Glutamatergic neuron (in vitro differentiated cells): Measurements from ENCODE around the gene RBMX. TPM values are rescaled to one million over a fixed set of nuclear protein-coding genes. Genes with fewer than 3 reads are reported as not detected.

Experiments
- DNase-seq: peaks from one replicate; pipeline ENCODE4 v3.0.0; 2022
- H3K27ac Mint-ChIP-seq: one replicate; pipeline ENCODE4 v1.8.0; 2020; ENCODE audit warnings: mild to moderate bottlenecking, mixed read lengths, inconsistent platforms; ENCODE audit not compliant: unreplicated experiment
- H3K27me3 Mint-ChIP-seq: one replicate; pipeline ENCODE4 v1.8.0; 2020; ENCODE audit warnings: mild to moderate bottlenecking, moderate library complexity, mixed read lengths, inconsistent platforms; ENCODE audit not compliant: unreplicated experiment
- H3K36me3 Mint-ChIP-seq: one replicate; pipeline ENCODE4 v1.8.0; 2020; ENCODE audit warnings: mild to moderate bottlenecking, mixed read lengths, inconsistent platforms; ENCODE audit not compliant: unreplicated experiment
- H3K4me1 Mint-ChIP-seq: one replicate; pipeline ENCODE4 v1.8.0; 2020; ENCODE audit warnings: mild to moderate bottlenecking, low read depth, mixed read lengths, inconsistent platforms; ENCODE audit not compliant: unreplicated experiment
- H3K4me3 Mint-ChIP-seq: one replicate; pipeline ENCODE4 v1.8.0; 2020; ENCODE audit warnings: mild to moderate bottlenecking, mixed read lengths, inconsistent platforms; ENCODE audit not compliant: unreplicated experiment
- H3K9me3 Mint-ChIP-seq: one replicate; pipeline ENCODE4 v1.8.0; 2020; ENCODE audit warnings: mild to moderate bottlenecking, moderate library complexity, mixed read lengths, inconsistent platforms; ENCODE audit not compliant: unreplicated experiment
- CTCF ChIP-seq: fragments of 200-600 bp; sonication (generic); IDR thresholded peaks from one replicate; pipeline ENCODE4 v1.5.0; 2021; ENCODE audit not compliant: partially characterized antibody, unreplicated experiment
- total RNA-seq: library from RNA; stranded (reverse); fragmentation: NEBNext Ultra II Directional; extraction: Animal tissue kit (Norgen Biotek cat#: 25700); gene quantifications from one replicate; pipeline ENCODE4 v1.2.1, GENCODE V29; 2021; ENCODE audit not compliant: unreplicated experiment

RBMX gene
- total RNA-seq, 1 donor from 2014 or later, result 246 TPM

DNA sequence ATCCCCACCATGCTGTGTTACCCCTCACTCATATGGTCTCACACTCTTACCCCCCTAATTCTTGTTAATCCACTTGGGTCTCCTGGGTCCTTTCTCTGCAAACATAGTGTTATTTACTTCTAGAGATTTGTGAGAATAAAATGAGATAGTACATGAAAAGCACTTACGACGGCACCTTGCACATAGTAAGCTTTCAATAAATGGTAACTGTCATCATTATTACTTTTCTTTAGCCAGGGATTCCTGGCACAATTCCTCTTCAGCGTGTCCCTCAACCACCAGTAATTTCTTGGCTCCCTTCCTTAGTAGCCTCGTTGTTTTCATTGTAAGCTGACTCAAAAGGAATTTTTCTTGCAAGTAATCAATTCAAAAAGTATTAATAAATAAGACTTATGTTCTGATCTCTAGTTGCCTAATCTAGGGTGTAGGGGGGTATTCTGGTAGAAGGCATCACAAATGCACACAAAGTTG is 30.1 kb upstream of the RBMX start:
- Mint-ChIP-seq H3K9me3 (peaks cover 4% of the 10 kb centered on the region), H3K27ac (peak overlapping the region; percentile 89), H3K4me3 (peak overlapping the region; percentile 93), H3K36me3 (no peaks in the 10 kb centered on the region), H3K27me3 (peaks cover 4% of the 10 kb centered on the region), H3K4me1 (no peaks in the 10 kb centered on the region)
- no peak for DNase-seq
- no peak for TF ChIP-seq CTCF

GRCh38 chrX:136909706-136910564 is 29.4 kb upstream of the RBMX start:
- H3K9me3 Mint-ChIP-seq, result peaks cover 4% of the 10 kb centered on the region
- DNase-seq, result peak; percentile 64
- H3K27ac Mint-ChIP-seq, result peak overlapping the region; percentile 89
- H3K27me3 Mint-ChIP-seq, result peaks cover 4% of the 10 kb centered on the region
- H3K4me3 Mint-ChIP-seq, result peak overlapping the region; percentile 93
- no peaks in the 10 kb centered on the region for H3K36me3 Mint-ChIP-seq
- no peaks in the 10 kb centered on the region for H3K4me1 Mint-ChIP-seq
- TF ChIP-seq CTCF, result no peak

DNA sequence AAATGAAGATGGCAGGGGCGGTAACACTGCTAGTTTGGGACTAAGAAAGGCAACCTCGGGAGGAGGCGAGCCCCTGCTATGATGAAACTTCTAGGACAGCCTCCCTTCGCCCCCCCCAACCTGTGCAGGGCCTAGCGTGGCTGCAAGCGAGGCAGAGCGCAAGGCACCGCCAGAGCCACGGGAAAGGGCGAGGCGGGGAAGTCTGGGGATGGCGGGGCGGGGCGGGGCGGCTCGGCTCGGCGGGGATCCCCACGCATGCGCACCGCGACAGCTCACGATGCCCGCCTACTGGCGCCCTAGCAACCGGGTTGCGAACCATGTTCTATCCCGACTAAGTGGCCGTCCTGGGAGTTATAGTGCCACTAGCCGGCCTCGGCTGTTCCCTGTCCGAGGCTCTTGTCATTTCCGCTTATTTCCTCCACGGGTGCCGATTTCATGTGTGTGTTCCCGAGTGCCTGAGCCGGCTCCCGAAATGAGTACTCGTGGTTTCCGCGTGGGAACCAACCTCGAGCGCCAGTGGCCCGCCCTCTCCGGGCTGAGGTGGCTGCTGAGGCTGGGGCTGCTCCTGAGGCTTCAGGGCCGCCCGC is 28.7 kb upstream of the RBMX start:
- Mint-ChIP-seq H3K27ac (peak overlapping the region; percentile 89), H3K9me3 (peaks cover 4% of the 10 kb centered on the region), H3K36me3 (no peaks in the 10 kb centered on the region), H3K27me3 (peaks cover 4% of the 10 kb centered on the region), H3K4me1 (no peaks in the 10 kb centered on the region), H3K4me3 (peak overlapping the region; percentile 93)
- TF ChIP-seq CTCF, result no peak
- DNase-seq, result peak; percentile 78

- Mint-ChIP-seq H3K4me3 (no peak overlapping the region), H3K27me3 (peaks cover 4% of the 10 kb centered on the region), H3K36me3 (no peaks in the 10 kb centered on the region), H3K4me1 (no peaks in the 10 kb centered on the region), H3K27ac (no peak overlapping the region), H3K9me3 (peaks cover 4% of the 10 kb centered on the region)
- TF ChIP-seq CTCF, result no peak
- no peak for DNase-seq
These were observed 27.1 kb upstream of the RBMX start for GRCh38 chrX:136907621-136908020.
